Suprapubic skin (tissue), 4 donors: ENCODE results near the gene UBE2G1.

Source experiments
- POLR2A ChIP-seq, 2 donors: fragments of 450-650 bp; IDR thresholded peaks; one replicate each; pipeline ENCODE4 v1.6.1; 2017; ENCODE audit warnings: antibody characterized with exemption in 2 of 2, mild to moderate bottlenecking in 2 of 2, moderate library complexity in 2 of 2
- POLR2AphosphoS5 ChIP-seq, 3 donors: sonication (generic); formaldehyde crosslinking; IDR thresholded peaks; one replicate each; pipeline ENCODE4 v1.6.1; 2017; ENCODE audit warnings: antibody characterized with exemption in 3 of 3
- TF ChIP-seq, protein P1 (sequence below), 2 donors: fragments of 200-600 bp in 1 of 2; fragments of 450-650 bp in 1 of 2; sonication (generic) in 1 of 2; IDR thresholded peaks; one replicate each; pipeline ENCODE4 v1.5.1; 2016 to 2019; ENCODE audit warnings: antibody characterized with exemption in 2 of 2, mild to moderate bottlenecking in 1 of 2, moderate library complexity in 1 of 2

DNA sequence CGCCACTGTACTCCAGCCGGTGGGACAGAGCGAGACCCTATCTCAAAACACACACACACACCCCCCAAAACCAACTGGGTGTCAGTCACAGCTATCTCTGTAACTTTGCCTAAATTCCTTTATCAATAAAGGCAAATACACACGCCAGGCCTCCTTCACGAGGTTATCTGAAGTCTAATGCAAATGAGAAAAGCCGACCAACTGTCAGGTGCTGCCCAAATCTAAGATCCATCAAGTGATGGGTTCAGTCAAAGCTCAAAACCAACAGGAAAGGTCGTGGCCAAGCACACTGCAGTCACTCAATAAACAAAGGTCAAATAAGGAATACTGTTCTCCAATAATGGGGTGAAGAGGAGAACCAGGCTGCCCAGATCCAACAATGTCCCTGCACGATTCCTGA is 103.8 kb downstream of the UBE2G1 start:
- TF ChIP-seq, protein P1, sequence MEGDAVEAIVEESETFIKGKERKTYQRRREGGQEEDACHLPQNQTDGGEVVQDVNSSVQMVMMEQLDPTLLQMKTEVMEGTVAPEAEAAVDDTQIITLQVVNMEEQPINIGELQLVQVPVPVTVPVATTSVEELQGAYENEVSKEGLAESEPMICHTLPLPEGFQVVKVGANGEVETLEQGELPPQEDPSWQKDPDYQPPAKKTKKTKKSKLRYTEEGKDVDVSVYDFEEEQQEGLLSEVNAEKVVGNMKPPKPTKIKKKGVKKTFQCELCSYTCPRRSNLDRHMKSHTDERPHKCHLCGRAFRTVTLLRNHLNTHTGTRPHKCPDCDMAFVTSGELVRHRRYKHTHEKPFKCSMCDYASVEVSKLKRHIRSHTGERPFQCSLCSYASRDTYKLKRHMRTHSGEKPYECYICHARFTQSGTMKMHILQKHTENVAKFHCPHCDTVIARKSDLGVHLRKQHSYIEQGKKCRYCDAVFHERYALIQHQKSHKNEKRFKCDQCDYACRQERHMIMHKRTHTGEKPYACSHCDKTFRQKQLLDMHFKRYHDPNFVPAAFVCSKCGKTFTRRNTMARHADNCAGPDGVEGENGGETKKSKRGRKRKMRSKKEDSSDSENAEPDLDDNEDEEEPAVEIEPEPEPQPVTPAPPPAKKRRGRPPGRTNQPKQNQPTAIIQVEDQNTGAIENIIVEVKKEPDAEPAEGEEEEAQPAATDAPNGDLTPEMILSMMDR (IDR thresholded peaks at IDR 0.05) = no peak
- TF ChIP-seq POLR2AphosphoS5 (IDR thresholded peaks at IDR 0.05) (no peak), POLR2A (IDR thresholded peaks at IDR 0.05) (no peak)
